Neuronal stem cell (in vitro differentiated cells): ENCODE data around the gene DLG5. TPM values are rescaled to one million over a fixed set of nuclear protein-coding genes. Genes with fewer than 3 reads are reported as not detected.

Source experiments
- small RNA-seq: library from polyadenylated mRNA; stranded (forward); fragments of <200 nt; extraction: miRNeasy Mini kit (QIAGEN cat#:217004); gene quantifications from one replicate; pipeline ENCODE3, GENCODE V24; 2013; ENCODE audit not compliant: insufficient read depth

Gene DLG5

Small RNA genes within 50 kb of the gene (small RNA-seq; reads per million reads assigned to genes)
- gene RF00017 (not detected), gene RN7SL284P (not detected), gene RNU6-1266P (not detected)
